HCT116 (cell line): ENCODE results near the gene C12orf57. TPM values are rescaled to one million over a fixed set of nuclear protein-coding genes. Genes with fewer than 3 reads are reported as not detected.

Experiments
- ATAC-seq: fragments of 200-7000 bp; cut with Tn5 transposase; 2 replicates; pipeline ENCODE4 v1.9.1; 2020; ENCODE audit warnings: mild to moderate bottlenecking, moderate library complexity
- BruUV-seq: library from RNA; stranded (reverse); fragments of 400-500 nt; replicated peaks from 2 replicates; lab custom pipeline; 2021; lab: Mats Ljungman, UMichigan
- CTCF ChIA-PET: fragments of 300-600 bp; sonication (Branson Sonifier 250); formaldehyde crosslinking; loops from one replicate; lab custom pipeline; 2021; ENCODE audit warnings: antibody characterized with exemption; lab: Charles Lee
- POLR2A ChIA-PET: fragments of 300-600, 350-600 bp; sonication (Branson Sonifier 250); formaldehyde crosslinking; loops from one replicate; lab custom pipeline; 2021; ENCODE audit warnings: antibody characterized with exemption; lab: Charles Lee
- RAD21 ChIA-PET, 2 experiments: fragments of 300-600 bp; sonication (Branson Sonifier 250); formaldehyde crosslinking; loops; one replicate each; lab custom pipeline; 2023; ENCODE audit warnings: low total read pairs in 2 of 2; ENCODE audit not compliant: uncharacterized antibody in 2 of 2, unreplicated experiment in 2 of 2, low non-redundant PET in 1 of 2; lab: Charles Lee
- DNase-seq: peaks from one replicate; pipeline ENCODE4 v3.0.0-alpha.2; 2010; ENCODE audit warnings: low read depth, low spot score
- H2AFZ ChIP-seq: fragments of 200-600 bp; shearing (Covaris generic), sonication (generic); 2 replicates; pipeline ENCODE4 v1.6.1; 2017; ENCODE audit warnings: low read depth, mixed run types, mixed read lengths, antibody characterized with exemption, low read length; ENCODE audit not compliant: poor library complexity, severe bottlenecking
- H3K27ac ChIP-seq: 2 replicates; pipeline ENCODE4 v1.5.1; 2012; ENCODE audit warnings: low read depth, low read length
- H3K27me3 ChIP-seq: fragments of 200-600 bp; sonication (generic); 2 replicates; pipeline ENCODE4 v1.6.1; 2016; ENCODE audit warnings: mixed run types, low read length, mixed read lengths; ENCODE audit not compliant: insufficient read depth
- H3K36me3 ChIP-seq, 2 experiments: fragments of 200-500 bp in 1 of 2; fragments of 200-600 bp in 1 of 2; sonication (Bioruptor generic) in 1 of 2; sonication (generic) in 1 of 2; 2 replicates each; pipeline versions ENCODE4 v1.5.1 to v1.6.1; 2014 to 2016; ENCODE audit warnings: low read length in 2 of 2, inconsistent platforms in 1 of 2, mixed read lengths in 1 of 2, mixed run types in 1 of 2; ENCODE audit not compliant: insufficient read depth in 2 of 2, control insufficient read depth in 1 of 2
- H3K4me1 ChIP-seq, 2 experiments: fragments of 200-600 bp in 1 of 2; sonication (generic) in 1 of 2; 2 replicates each; pipeline versions ENCODE4 v1.5.1 to v1.6.1; 2012 to 2017; ENCODE audit warnings: low read length in 2 of 2, inconsistent platforms in 1 of 2, mild to moderate bottlenecking in 1 of 2, mixed read lengths in 1 of 2, mixed run types in 1 of 2, moderate library complexity in 1 of 2; ENCODE audit not compliant: insufficient read depth in 2 of 2, control insufficient read depth in 1 of 2
- H3K4me2 ChIP-seq: fragments of 200-600 bp; sonication (generic); 2 replicates; pipeline ENCODE4 v1.6.1; 2017; ENCODE audit warnings: mixed run types, low read length, mixed read lengths
- H3K4me3 ChIP-seq, 2 experiments: fragments of 200-600 bp in 1 of 2; sonication (generic) in 1 of 2; replicated peaks in 1 of 2; 2 replicates each; pipeline ENCODE4 v1.5.1; 2011 to 2016; ENCODE audit warnings: low read length in 2 of 2, control low read depth in 1 of 2, low read depth in 1 of 2, mild to moderate bottlenecking in 1 of 2, mixed read lengths in 1 of 2, mixed run types in 1 of 2
- H3K79me2 ChIP-seq: fragments of 200-600 bp; sonication (generic); 2 replicates; pipeline ENCODE4 v1.6.1; 2017; ENCODE audit warnings: mild to moderate bottlenecking, mixed run types, low read length, moderate library complexity, mixed read lengths; ENCODE audit not compliant: insufficient read depth
- H3K9ac ChIP-seq: fragments of 200-600 bp; sonication (generic); 2 replicates; pipeline ENCODE4 v1.6.1; 2016; ENCODE audit warnings: low read length, mixed read lengths
- H3K9me2 ChIP-seq: fragments of 200-600 bp; sonication (generic), shearing (Covaris generic); 2 replicates; pipeline ENCODE4 v1.6.1; 2017; ENCODE audit warnings: mixed run types, mild to moderate bottlenecking, moderate library complexity; ENCODE audit not compliant: insufficient read depth
- H3K9me3 ChIP-seq, 2 experiments: fragments of 200-500 bp in 1 of 2; fragments of 200-600 bp in 1 of 2; sonication (Bioruptor generic) in 1 of 2; sonication (generic) in 1 of 2; 2 replicates each; pipeline ENCODE4 v1.6.1; 2014 to 2017; ENCODE audit warnings: low read length in 2 of 2, mixed read lengths in 2 of 2, inconsistent platforms in 1 of 2, low read depth in 1 of 2, mild to moderate bottlenecking in 1 of 2, mixed run types in 1 of 2, moderate library complexity in 1 of 2; ENCODE audit not compliant: control insufficient read depth in 1 of 2, insufficient read depth in 1 of 2
- H4K20me1 ChIP-seq: fragments of 200-600 bp; sonication (generic), shearing (Covaris generic); 2 replicates; pipeline ENCODE4 v1.6.1; 2017; ENCODE audit warnings: mixed run types, mild to moderate bottlenecking, moderate library complexity; ENCODE audit not compliant: insufficient read depth
- CBX3 ChIP-seq: IDR thresholded peaks from 2 replicates; pipeline ENCODE4 v1.6.1; 2012; ENCODE audit warnings: low read depth
- CEBPB ChIP-seq: IDR thresholded peaks from 2 replicates; pipeline ENCODE4 v1.6.1; 2012; ENCODE audit warnings: low read depth
- CTCF ChIP-seq, 3 experiments: fragments of 200-600 bp in 1 of 3; sonication (generic) in 1 of 3; IDR thresholded peaks in 2 of 3; conservative IDR thresholded peaks in 1 of 3; 2 replicates each; pipeline ENCODE4 v1.5.1; 2012 to 2017; ENCODE audit warnings: low read depth in 2 of 3, low read length in 2 of 3, antibody characterized with exemption in 1 of 3, borderline replicate concordance in 1 of 3, control low read depth in 1 of 3, mild to moderate bottlenecking in 1 of 3, mixed read lengths in 1 of 3, mixed run types in 1 of 3, moderate library complexity in 1 of 3; ENCODE audit not compliant: insufficient read depth in 1 of 3
- EGR1 ChIP-seq: IDR thresholded peaks from 2 replicates; pipeline ENCODE4 v1.6.1; 2012; ENCODE audit warnings: low read depth
- EZH2 ChIP-seq: fragments of 200-600 bp; sonication (generic); IDR thresholded peaks from 2 replicates; pipeline ENCODE4 v1.6.1; 2017; ENCODE audit warnings: antibody characterized with exemption, mixed run types
- EZH2phosphoT487 ChIP-seq: fragments of 200-600 bp; IDR thresholded peaks from 2 replicates; pipeline ENCODE4 v1.6.1; 2018; ENCODE audit warnings: antibody characterized with exemption, borderline replicate concordance
- FOSL1 ChIP-seq: IDR thresholded peaks from 2 replicates; pipeline ENCODE4 v1.6.1; 2012; ENCODE audit warnings: low read depth
- JUND ChIP-seq: IDR thresholded peaks from 2 replicates; pipeline ENCODE4 v1.6.1; 2012
- POLR2A ChIP-seq: IDR thresholded peaks from 2 replicates; pipeline ENCODE4 v1.7.0; 2011; ENCODE audit warnings: borderline replicate concordance; ENCODE audit not compliant: insufficient read depth, insufficient read length; ENCODE audit errors: extremely low read depth
- POLR2AphosphoS5 ChIP-seq: IDR thresholded peaks from 2 replicates; pipeline ENCODE4 v1.6.1; 2011; ENCODE audit warnings: mild to moderate bottlenecking, low read depth, low read length, moderate library complexity
- RAD21 ChIP-seq: IDR thresholded peaks from 2 replicates; pipeline ENCODE4 v1.6.1; 2012; ENCODE audit warnings: low read depth, mild to moderate bottlenecking
- REST ChIP-seq: IDR thresholded peaks from 2 replicates; pipeline ENCODE4 v1.6.1; 2012; ENCODE audit warnings: low read depth
- SIN3A ChIP-seq: IDR thresholded peaks from 2 replicates; pipeline ENCODE4 v1.6.1; 2012; ENCODE audit warnings: low read depth
- SP1 ChIP-seq: IDR thresholded peaks from 2 replicates; pipeline ENCODE4 v1.6.1; 2012; ENCODE audit warnings: low read depth
- TCF7L2 ChIP-seq: IDR thresholded peaks from 2 replicates; pipeline ENCODE4 v1.7.0; 2011; ENCODE audit warnings: borderline replicate concordance, inconsistent platforms; ENCODE audit not compliant: insufficient read depth, insufficient read length; ENCODE audit errors: extremely low read depth
- YY1 ChIP-seq: IDR thresholded peaks from 2 replicates; pipeline ENCODE4 v1.6.1; 2011; ENCODE audit warnings: low read length, low read depth, moderate library complexity, mild to moderate bottlenecking; ENCODE audit not compliant: insufficient replicate concordance; ENCODE audit errors: extremely low read depth
- ZBTB33 ChIP-seq: IDR thresholded peaks from 2 replicates; pipeline ENCODE4 v1.6.1; 2011; ENCODE audit warnings: mild to moderate bottlenecking, low read length, moderate library complexity; ENCODE audit not compliant: insufficient replicate concordance; ENCODE audit errors: extremely low read depth
- ZFX ChIP-seq: fragments of 450-650 bp; IDR thresholded peaks from 2 replicates; pipeline ENCODE4 v1.6.1; 2017
- ZNF274 ChIP-seq: fragments of 200-500 bp; sonication (Bioruptor generic); IDR thresholded peaks from 2 replicates; pipeline ENCODE4 v1.6.1; 2014; ENCODE audit warnings: mild to moderate bottlenecking, low read depth, low read length, inconsistent platforms
- intact Hi-C: fragments of 100-400 bp; cut with micrococcal nuclease; formaldehyde crosslinking; loops from 2 replicates; pipeline ENCODE4 v1.10.0; 2022
- total RNA-seq: library from RNA; stranded (reverse); gene quantifications from one replicate; pipeline ENCODE4 v1.2.1, GENCODE V29; 2021; ENCODE audit not compliant: unreplicated experiment
- TF ChIP-seq, protein P1 (sequence below): IDR thresholded peaks from 2 replicates; pipeline ENCODE4 v1.6.1; 2012

The C12orf57 gene
- total RNA-seq, 1 experiment from 2014 or later = 202 TPM

- H3K4me2 ChIP-seq = no peak overlapping the region
- CTCF ChIA-PET = interaction anchor here (1.0 kb wide), 1 partner anchor 65 kb away, joined by 3 read pairs; no protein-coding TSS in a partner anchor
- peaks cover 10 to 37% of the 10 kb centered on the region in 2 experiments for H3K4me1 ChIP-seq
- no peaks in the 10 kb centered on the region for H3K27me3 ChIP-seq
- no peaks in the 10 kb centered on the region for H3K9me3 ChIP-seq
- peaks cover 12 to 34% of the 10 kb centered on the region in 2 experiments; a peak in 3 of 4 replicates for H3K36me3 ChIP-seq
- no peak overlapping the region for H3K4me3 ChIP-seq
- DNase-seq (no peak), ATAC-seq (no peak)
- peak overlapping the region; percentile 33; the same call in 1 of the 2 replicates for H3K27ac ChIP-seq
- RAD21 ChIA-PET = no interaction called here
- BruUV-seq = no TSS peak
- peaks cover 52% of the 10 kb centered on the region for H3K79me2 ChIP-seq
- H2AFZ ChIP-seq = no peak overlapping the region
- POLR2A ChIA-PET = interaction anchor here (1.2 to 3.4 kb wide), 4 partner anchors 9 to 65 kb away, joined by 3 to 22 read pairs (median 4); partner anchors contain the start of genes C12orf57 and RNU7-1
- H3K9ac ChIP-seq = 0 out of 2 replicates have a peak overlapping the region, but pooled peaks have one; percentile 23
- no peaks in the 10 kb centered on the region for H3K9me2 ChIP-seq
- H4K20me1 ChIP-seq = no peaks in the 10 kb centered on the region
- TF ChIP-seq EZH2phosphoT487 (no peak), POLR2AphosphoS5 (no peak), EGR1 (no peak), FOSL1 (no peak), SP1 (no peak), SIN3A (no peak), CBX3 (no peak), CEBPB (no peak), ZNF274 (no peak), YY1 (no peak), TCF7L2 (no peak), POLR2A (no peak), EZH2 (no peak), CTCF (IDR thresholded peaks at IDR 0.05 in 2 of 3, conservative IDR thresholded peaks at IDR 0.05 in 1 of 3; ENCODE audit: borderline replicate concordance in 1 of 3, insufficient read depth in 1 of 3, low read depth in 2 of 3, low read length in 2 of 3) (no peak), ZFX (no peak), JUND (no peak), RAD21 (no peak), REST (no peak), ZBTB33 (no peak)
- TF ChIP-seq, protein P1, sequence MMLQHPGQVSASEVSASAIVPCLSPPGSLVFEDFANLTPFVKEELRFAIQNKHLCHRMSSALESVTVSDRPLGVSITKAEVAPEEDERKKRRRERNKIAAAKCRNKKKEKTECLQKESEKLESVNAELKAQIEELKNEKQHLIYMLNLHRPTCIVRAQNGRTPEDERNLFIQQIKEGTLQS = no peak
- TF ChIP-seq, all 23 proteins: peak for 0
- intact Hi-C loops = no loop called here
Observed at GRCh38 chr12:6934110-6934509, 9.7 kb upstream of the C12orf57 start.
